Stimulated activated CD8-positive, alpha-beta memory T cell treated with anti-CD3 and anti-CD28 coated beads, Interleukin-15, amount 100 ng/mL, for 1 hour (primary cell): ENCODE results near the gene RALBP1.

ENCODE experiments used
- DNase-seq: peaks from one replicate; pipeline ENCODE4 v3.0.0-alpha.2; 2020; ENCODE audit warnings: low read depth

The RALBP1 gene

DNA sequence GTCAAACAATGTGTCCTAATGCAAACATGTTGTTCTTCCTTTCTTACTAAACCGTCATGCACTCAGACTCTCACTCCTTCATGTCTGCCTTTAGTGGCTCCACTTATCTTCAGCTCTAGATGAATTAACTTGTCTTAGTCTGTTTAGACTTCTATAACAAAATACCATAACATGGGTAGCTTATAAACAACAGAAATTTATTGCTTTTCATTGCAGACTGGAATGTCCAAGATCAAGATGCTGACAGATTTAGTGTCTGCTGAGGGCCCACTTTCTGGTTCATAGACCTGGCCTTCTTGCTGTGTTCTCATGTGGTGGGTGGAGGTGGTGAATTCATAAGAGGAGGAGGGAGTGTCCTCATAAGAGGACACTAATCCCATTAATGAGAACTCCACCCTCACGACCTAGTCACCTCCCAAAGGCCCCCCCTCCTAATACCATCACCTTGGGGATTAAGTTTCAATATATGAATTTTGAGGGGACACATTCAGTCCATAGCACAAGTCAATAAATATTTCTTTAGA lies 32.3 kb downstream of the RALBP1 start:
- DNase-seq, result no peak

DNA sequence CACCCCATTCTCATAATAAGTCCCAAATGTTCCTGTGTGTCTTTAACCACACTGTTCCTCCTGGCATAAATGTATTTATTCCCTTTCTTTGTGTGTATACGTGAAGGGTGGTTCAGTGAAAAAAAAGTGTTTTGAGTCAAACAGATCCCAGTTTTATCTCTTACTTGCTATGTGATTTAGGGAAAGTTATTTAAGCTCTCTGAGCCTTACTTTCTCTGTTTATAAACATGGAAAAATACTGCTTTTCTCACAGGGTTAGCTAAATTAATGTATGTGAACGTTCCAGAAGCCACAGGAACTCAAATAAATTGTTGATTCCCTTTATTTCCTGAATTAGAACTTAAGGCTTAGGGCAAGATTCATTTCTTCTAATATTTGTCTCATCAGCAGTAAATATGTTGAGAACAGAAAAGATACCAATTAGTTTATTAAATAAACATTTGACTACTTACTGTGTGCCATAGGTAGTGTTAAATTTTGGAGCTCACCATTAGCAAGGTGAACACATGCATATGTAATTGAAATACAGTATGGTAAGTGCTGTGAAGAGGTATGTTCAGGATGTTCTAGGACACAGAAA lies 33.2 kb downstream of the RALBP1 start:
- no peak for DNase-seq

- no peak for DNase-seq
These were observed 38.7 kb downstream of the RALBP1 start for GRCh38 chr18:9513971-9514512.

DNA sequence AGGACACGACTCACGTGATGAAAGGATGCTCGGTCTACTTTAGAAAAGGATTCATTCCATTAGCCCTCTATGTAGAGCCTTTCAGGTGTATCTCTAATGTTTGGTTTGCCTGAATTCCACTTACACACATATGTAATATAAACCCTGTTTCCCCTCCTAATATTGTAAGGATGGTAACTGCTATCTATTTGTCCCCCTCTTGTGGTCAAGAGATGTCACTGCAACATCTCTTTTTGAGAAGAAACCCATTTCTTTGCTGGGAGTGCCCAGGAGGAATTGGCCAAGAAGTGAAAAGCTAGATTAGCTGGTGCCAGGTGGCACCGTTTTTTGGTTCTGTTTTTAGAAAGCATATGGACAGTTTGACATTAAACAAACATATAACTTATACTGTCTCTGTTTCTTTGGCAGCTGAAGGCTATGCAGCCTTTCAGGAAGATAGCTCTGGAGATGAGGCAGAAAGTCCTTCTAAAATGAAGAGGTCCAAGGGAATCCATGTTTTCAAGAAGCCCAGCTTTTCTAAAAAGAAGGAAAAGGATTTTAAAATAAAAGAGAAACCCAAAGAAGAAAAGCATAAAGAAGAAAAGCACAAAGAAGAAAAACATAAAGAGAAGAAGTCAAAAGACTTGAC lies 41.2 kb downstream of the RALBP1 start:
- DNase-seq, result no peak

DNA sequence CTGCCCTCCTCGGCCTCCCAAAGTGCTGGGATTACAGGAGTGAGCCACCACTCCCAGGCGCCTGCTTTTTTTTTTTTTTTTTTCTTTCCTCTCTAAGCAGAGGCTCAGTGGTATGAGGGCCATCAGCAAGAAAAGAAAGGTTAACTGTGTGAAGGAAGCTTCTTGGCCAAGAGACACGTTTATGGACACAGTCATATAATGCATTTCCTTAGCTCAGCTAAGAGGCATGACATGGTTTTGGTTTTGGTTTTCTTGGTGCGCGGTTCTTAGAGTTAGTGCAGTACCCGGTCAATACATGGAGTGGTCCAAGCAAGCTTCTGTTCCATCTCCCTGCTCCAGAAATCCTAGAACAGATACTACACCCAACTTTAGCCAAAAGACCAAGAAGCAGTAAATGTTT lies 42.6 kb downstream of the RALBP1 start:
- no peak for DNase-seq

GRCh38 chr18:9519399-9519798 lies 44.1 kb downstream of the RALBP1 start:
- no peak for DNase-seq

GRCh38 chr18:9520666-9521065 lies 45.4 kb downstream of the RALBP1 start:
- DNase-seq, result no peak

DNA sequence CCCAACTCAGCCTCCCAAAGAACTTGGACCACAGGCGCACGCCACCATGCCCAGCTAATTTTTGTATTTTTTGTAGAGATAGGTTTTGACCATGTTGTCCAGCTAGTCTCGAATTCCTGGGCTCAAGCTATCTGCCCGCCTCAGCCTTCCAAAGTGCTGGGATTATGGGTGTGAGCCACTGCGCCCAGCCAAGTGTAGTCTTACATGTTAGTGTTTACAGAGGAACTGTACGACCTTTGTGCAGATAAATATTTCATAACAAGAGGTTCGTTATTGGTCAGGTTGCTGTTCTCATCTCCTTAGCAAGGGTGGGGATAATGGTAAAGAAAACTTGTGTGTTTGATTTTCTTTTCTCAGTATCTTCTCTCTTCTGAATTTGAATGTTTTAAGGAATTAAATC lies 46.5 kb downstream of the RALBP1 start:
- no peak for DNase-seq

DNA sequence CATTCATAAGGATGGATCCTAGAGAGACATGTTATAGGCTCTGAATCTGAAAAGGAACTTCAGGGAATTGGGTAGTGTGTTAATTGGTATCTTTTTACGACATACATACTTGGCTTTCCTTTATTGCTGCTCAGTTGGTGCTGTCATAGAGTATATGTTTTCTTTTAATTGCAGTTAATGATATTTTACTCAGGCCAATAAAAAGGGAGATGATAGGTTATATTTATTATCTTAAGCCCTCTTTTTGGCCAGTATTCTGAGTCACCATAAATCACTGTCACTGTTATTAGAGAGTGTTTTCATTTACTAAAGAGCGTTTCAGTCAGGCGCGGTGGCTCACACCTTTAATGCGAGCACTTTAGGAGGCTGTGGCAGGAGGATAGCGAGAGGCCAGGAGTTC lies 47.6 kb downstream of the RALBP1 start:
- no peak for DNase-seq

DNA sequence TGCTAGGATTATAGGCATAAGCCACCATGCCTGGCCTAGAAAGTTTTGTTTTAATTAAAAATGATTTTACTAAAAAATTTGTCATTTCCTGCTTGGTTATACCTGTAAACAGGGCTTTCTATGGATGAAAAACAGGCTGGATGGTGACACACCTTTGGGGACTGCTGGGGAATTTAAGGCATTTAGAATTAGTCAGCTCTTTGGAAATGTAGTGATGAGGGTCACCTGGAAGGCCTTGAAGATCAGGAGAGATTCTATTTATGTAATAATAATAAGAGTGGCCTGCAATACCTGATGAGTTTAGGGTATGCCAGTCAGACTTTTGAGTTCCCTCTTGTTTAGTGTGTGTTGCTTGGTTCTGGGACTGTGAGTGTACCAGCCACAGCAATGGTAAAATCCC lies 51.1 kb downstream of the RALBP1 start:
- DNase-seq, result no peak

GRCh38 chr18:9530226-9531009 lies 55.1 kb downstream of the RALBP1 start:
- DNase-seq, result no peak

DNA sequence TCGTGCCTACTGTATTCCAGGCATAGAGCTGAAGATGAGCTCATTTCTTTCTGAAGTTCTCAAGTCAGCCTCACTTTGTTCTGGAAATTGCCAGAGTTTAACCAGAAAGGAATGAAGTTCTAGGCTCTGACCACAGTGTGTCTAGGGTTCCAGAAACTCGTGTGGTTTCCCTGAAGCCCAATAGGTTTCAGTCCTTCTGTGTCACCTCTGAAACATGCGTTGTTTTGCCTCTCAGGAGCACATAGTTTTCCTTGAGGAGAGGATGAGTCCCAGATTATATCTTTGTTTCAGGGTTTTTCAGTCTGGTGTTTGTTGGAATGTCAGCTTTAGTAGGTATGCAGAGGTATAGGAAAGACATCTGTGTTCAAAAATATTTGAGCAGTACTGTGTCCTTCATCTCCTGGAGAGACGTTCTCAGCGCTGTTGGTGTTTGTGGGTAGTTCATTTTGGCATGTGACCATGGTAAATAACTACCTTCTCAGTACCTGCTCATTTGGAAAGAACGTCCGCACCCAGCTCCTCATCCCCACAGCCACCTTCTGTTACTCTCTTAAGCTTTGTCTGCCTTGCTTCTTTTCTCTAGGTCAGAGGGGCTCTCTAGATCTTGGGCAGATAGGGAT lies 56.6 kb downstream of the RALBP1 start:
- DNase-seq, result no peak

DNA sequence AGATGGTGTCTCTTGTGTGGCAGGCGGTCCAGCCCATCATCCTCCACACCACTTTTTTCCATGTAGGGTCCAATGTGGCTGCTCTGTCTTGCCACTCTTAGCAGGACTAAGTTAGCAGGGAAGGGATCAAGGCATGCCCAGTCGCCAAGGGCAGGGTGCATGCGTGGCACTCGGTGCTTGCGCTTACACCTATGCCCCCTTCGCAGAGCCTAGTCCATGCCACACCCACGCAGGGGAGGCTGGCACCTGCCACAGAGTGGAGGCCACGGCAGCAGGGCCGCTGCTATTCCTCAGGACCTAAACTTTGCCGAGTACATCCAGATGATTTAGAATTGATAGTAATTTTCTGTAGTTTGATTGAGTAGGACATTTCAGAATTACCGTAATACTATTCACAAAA lies 59.5 kb downstream of the RALBP1 start:
- no peak for DNase-seq

GRCh38 chr18:9535430-9535991 lies 60.2 kb downstream of the RALBP1 start:
- no peak for DNase-seq

GRCh38 chr18:9536354-9537152 lies 61.2 kb downstream of the RALBP1 start:
- DNase-seq, result no peak

- no peak for DNase-seq
These were observed 62.4 kb downstream of the RALBP1 start for GRCh38 chr18:9537677-9538076.

- no peak for DNase-seq
These were observed 64.0 kb downstream of the RALBP1 start for GRCh38 chr18:9539283-9539682.

GRCh38 chr18:9539938-9540337 lies 64.6 kb downstream of the RALBP1 start:
- DNase-seq, result no peak

DNA sequence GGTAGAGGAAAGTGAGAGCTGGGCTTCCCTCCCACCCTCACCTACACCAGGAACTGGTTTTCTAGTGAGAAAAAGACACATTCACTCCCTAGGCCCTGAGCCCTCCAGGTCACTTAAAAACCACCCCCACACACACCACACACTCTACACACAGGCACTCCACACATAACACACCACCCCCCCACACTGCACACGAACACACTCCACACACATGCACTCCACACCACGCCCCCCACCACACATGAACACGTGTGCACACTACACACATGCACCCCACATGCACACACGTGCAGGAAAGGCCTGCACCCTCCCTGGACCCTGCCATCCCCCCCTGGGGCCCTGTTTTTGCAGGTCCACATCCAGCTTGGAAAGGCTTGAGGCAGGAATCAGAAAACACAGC lies 67.6 kb downstream of the RALBP1 start:
- DNase-seq, result no peak

GRCh38 chr18:9545029-9545428 lies 69.7 kb downstream of the RALBP1 start:
- DNase-seq, result no peak

- DNase-seq, result no peak
These were observed 71.2 kb downstream of the RALBP1 start for GRCh38 chr18:9546468-9546867.
